ENCODE results near the gene DIAPH3. TPM values are rescaled to one million over a fixed set of nuclear protein-coding genes. Genes with fewer than 3 reads are reported as not detected.

DIAPH3 gene
- total RNA-seq, 4 donors from 2014 or later = 0.20 to 0.30 TPM; not detected in 2

DNA sequence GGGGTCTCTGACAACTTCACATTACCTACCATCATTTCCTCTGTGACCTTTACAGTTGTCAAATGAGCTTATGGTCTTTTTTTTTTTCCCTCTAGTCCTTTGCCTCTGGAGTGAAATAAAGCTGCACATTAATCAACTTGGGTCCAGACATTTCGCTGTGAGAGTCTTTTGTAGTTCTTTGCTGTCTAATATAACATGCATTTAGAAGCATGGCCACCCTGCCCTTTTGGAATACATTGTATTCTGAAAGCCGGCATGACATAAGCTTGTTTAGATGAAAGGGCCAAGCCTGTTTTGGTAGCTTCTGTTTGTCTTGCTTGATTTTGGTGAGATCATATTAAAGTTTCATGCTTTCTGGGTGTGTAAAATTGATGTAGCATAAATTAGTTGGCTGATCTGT is 509.8 kb downstream of the DIAPH3 start:
- Histone ChIP-seq H3K27ac (no peak overlapping the region), H3K4me1 (no peaks in the 10 kb centered on the region), H3K9me3 (no peaks in the 10 kb centered on the region), H3K27me3 (no peaks in the 10 kb centered on the region), H3K36me3 (no peaks in the 10 kb centered on the region), H3K4me3 (no peak overlapping the region)
- DNase-seq (ENCODE audit: low spot score in 2 of 2) = no peak
- TF ChIP-seq POLR2A (IDR thresholded peaks at IDR 0.05) (no peak), CTCF (IDR thresholded peaks at IDR 0.05) (no peak), EP300 (IDR thresholded peaks at IDR 0.05) (no peak)
- WGBS, 2 donors = 55 to 57% methylated on average over 2 of the region's 2 CpGs

GRCh38 chr13:59651479-59651878 is 512.2 kb downstream of the DIAPH3 start:
- Histone ChIP-seq H3K4me3 (no peak overlapping the region), H3K4me1 (no peaks in the 10 kb centered on the region), H3K9me3 (no peaks in the 10 kb centered on the region), H3K36me3 (no peaks in the 10 kb centered on the region), H3K27ac (no peak overlapping the region), H3K27me3 (no peaks in the 10 kb centered on the region)
- TF ChIP-seq EP300 (IDR thresholded peaks at IDR 0.05) (no peak), POLR2A (IDR thresholded peaks at IDR 0.05) (no peak), CTCF (IDR thresholded peaks at IDR 0.05) (no peak)
- 94 to 100% methylated on average over 5 of the region's 5 CpGs for WGBS, 2 donors
- no peak for DNase-seq (ENCODE audit: low spot score in 2 of 2)

DNA sequence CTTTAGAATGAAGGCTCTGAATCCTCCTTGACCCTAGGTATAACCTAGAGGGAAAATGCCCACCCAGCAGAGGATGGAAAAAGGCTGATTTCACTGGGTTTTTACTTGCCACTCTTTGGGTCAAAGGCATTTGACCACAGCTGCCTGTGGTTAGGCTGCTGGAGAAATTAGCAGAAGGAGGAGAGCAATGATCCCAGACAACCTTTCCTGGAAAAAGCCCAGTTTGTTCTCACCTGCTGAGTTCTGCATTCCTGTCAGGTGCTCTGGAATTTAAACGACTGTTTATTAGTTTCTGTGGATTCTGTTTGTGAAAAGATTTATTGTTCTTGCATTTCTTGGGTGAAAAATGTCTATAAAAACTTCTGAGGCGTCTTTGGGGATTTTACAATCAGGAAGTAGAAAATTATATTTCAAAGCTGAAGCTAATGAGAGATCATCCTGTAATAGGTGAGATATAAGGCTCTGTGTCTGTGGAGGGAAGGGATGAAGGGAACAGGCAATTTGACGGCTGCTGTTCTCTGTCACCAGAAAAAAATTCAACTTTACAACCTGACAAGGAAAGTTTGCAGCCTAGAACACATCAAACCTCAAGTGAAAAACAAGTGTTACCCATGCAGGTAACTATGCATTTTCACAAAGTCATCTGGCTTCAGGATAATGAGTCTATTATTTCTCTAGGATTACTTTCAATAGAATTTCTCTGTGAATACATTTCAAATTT is 519.7 kb downstream of the DIAPH3 start:
- H3K27me3 ChIP-seq = no peaks in the 10 kb centered on the region
- no peaks in the 10 kb centered on the region for H3K4me1 ChIP-seq
- no peak overlapping the region for H3K27ac ChIP-seq
- no peaks in the 10 kb centered on the region for H3K36me3 ChIP-seq
- H3K9me3 ChIP-seq = no peaks in the 10 kb centered on the region
- no peak for DNase-seq (ENCODE audit: low spot score in 2 of 2)
- TF ChIP-seq CTCF (IDR thresholded peaks at IDR 0.05) (no peak), POLR2A (IDR thresholded peaks at IDR 0.05) (no peak), EP300 (IDR thresholded peaks at IDR 0.05) (no peak)
- 28 to 45% methylated on average over 3 of the region's 3 CpGs for WGBS, 2 donors
- H3K4me3 ChIP-seq = no peak overlapping the region

DNA sequence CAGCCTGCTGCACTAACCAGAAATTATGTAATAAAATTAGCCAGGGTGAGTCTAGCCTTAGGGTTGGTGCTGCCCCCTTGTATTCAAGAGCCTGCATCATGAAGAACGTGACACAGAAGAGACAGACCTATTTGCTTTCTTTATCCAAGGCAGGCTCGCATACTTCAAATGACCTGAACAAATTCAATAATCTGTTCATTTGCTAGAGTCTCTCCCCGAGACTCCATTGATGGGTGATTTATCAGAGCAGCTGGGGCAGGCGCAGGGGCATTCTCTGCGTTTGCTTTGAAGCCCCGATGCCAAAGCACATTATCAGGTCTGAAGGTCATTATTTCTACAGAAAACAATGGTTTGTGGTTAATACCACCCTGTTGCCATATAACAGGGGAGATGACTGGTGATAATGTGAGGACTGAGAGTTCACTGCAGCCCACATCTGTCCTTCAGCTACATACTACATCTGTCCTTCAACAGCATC is 520.3 kb downstream of the DIAPH3 start:
- 70 to 76% methylated on average over 6 of the region's 6 CpGs for WGBS, 2 donors
- Histone ChIP-seq H3K27me3 (no peaks in the 10 kb centered on the region), H3K4me3 (no peak overlapping the region), H3K9me3 (no peaks in the 10 kb centered on the region), H3K4me1 (no peaks in the 10 kb centered on the region), H3K36me3 (no peaks in the 10 kb centered on the region), H3K27ac (no peak overlapping the region)
- DNase-seq (ENCODE audit: low spot score in 2 of 2) = no peak
- TF ChIP-seq CTCF (IDR thresholded peaks at IDR 0.05) (no peak), POLR2A (IDR thresholded peaks at IDR 0.05) (no peak), EP300 (IDR thresholded peaks at IDR 0.05) (no peak)

- no peak overlapping the region for H3K4me3 ChIP-seq
- H3K36me3 ChIP-seq = no peaks in the 10 kb centered on the region
- no peaks in the 10 kb centered on the region for H3K4me1 ChIP-seq
- no peaks in the 10 kb centered on the region for H3K9me3 ChIP-seq
- DNase-seq (ENCODE audit: low spot score in 2 of 2) = no peak
- no peaks in the 10 kb centered on the region for H3K27me3 ChIP-seq
- TF ChIP-seq CTCF (IDR thresholded peaks at IDR 0.05) (no peak), EP300 (IDR thresholded peaks at IDR 0.05) (no peak), POLR2A (IDR thresholded peaks at IDR 0.05) (no peak)
- no peak overlapping the region for H3K27ac ChIP-seq
- 44 to 49% methylated on average over 1 of the region's 1 CpG for WGBS, 2 donors
These were observed 521.9 kb downstream of the DIAPH3 start for GRCh38 chr13:59641817-59642216.
